ENCODE measurements around the gene SMG7. TPM values are rescaled to one million over a fixed set of nuclear protein-coding genes. Genes with fewer than 3 reads are reported as not detected.

The SMG7 gene
- total RNA-seq, 1 donor from 2014 or later: 10.5 TPM

GRCh38 chr1:183508694-183509093, 36.4 kb downstream of the SMG7 start:
- DNase-seq (ENCODE audit: low read depth in 2 of 2): no peak

DNA sequence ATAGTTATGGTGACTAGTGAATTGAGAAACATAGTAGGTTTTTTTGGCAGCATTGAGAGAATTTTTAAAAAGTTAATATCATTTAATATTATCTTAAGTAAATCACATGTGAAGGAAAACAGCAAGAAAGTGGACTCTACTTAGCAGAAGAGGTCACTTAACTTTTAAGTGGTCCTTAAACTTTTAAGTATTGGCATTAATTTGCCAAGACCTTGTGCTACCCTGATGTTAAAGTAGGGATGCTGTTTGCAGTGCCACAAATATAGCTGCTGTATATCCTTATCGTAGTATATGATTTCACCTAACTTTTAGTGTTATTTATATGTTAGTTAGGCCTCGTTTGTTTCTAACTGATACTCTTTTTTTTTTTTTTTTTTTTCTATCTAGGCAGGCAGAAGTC, 40.2 kb downstream of the SMG7 start:
- no peak for DNase-seq (ENCODE audit: low read depth in 2 of 2)

GRCh38 chr1:183514235-183514634, 41.9 kb downstream of the SMG7 start:
- DNase-seq (ENCODE audit: low read depth in 2 of 2): no peak

DNA sequence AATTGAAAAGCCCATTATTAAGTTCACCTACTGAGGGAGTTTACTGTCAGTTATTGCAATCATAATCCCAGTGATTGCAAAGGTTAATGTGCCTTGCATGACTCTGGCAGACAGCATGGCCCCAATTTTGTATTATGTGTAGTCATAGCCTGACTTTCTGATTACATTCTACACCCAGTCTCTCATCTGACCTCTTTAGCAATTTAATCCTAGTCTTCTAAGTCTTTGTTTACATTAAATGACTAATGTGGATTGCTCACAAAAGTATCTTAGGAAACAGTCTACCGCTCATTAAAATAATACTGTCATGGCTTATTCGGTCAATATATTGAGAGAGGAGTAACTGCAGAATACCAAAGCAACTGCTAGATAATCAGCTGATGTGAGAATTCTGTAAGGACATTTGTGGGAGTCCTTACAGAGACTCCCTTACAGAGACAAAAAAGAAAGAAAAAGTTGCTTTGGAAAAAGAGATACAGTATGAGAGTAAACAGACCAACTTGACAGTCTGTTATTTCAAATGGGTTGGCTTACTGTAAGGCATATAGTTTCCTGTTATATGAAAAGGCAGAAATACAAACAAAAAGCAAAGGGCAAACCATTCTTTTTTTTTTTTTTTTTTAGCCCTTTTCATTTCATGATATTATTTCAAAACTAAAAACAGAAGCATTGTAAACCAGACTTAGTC, 42.8 kb downstream of the SMG7 start:
- peak; percentile 24 to 71 for DNase-seq (ENCODE audit: low read depth in 2 of 2)

DNA sequence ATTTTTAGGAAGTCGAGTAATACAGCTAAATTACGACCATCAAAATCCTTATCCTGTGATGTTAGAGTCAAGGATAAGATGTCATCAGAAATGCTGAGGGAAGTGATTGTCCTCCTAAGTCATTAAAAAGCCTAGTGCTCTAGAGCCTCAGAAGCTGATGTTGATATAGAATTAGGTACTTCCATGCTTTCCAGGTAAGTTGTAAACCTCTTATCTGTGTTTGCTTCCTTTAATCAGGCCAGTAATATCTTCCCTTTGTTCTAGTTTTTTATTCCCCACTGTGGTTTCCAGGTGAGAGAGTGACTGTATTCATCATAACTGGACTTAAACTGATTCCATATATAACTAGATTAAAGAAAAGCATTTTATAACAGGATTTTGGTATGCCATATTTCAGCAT, 44.4 kb downstream of the SMG7 start:
- no peak for DNase-seq (ENCODE audit: low read depth in 2 of 2)

GRCh38 chr1:183517401-183517800, 45.1 kb downstream of the SMG7 start:
- DNase-seq (ENCODE audit: low read depth in 2 of 2): no peak

DNA sequence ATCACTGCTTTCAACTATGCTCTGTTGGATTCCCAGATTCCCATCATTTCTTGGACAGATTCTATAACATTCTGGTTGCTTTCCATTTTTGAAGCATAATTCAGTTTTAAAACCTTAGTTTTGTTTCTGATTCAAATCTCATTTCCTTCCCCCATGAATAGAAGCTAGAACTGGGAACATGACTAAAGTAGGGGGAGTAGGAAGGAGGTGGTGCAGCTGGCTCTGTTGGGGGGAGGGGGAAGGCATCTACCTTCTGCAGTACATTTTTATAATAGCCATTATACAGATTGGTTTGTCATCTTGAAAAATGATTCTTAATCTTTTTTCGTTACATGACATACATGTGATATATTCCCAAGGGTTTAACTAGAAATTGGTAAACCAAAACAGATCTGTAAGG, 48.1 kb downstream of the SMG7 start:
- DNase-seq (ENCODE audit: low read depth in 2 of 2): peak; percentile 3 to 52

- no peak for DNase-seq (ENCODE audit: low read depth in 2 of 2)
These were observed 49.8 kb downstream of the SMG7 start for GRCh38 chr1:183522104-183522503.

DNA sequence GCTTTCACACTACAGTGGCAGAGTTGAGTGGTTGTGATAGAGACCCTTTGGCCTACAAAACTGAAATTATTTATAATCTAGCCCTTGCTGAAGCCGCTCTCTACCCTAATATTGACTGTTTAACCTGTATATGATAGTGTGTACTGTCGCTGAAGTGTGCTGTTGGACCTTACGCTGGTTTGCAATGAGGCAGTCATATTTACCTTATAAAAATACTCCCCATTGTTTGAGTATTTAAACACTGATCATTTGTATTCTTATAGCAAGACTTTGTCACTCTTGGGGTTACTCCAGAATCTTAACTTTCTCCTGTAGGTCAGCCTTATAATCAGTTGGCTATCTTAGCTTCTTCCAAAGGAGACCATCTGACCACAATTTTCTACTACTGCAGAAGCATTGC, 56.3 kb downstream of the SMG7 start:
- no peak for DNase-seq (ENCODE audit: low read depth in 2 of 2)

- DNase-seq (ENCODE audit: low read depth in 2 of 2): no peak
These were observed 61.4 kb downstream of the SMG7 start for GRCh38 chr1:183533617-183534174.

DNA sequence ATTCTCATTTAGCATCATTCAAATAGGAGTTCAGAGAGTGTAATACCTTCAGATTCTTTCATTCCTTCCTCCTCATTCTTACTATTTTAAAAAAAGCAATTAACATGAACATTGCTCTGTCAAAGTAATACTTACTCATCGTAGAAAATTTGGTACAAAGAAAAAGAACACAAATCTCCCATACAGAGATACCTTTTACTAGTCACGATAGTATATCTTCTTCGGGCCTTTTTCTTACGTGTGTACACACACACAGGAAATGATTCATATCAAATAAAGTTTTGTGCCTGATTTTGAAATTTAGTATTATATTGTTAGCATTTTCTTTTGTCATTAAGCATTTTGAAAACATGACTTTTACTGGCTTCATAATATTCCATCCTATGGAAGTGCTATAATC, 65.1 kb downstream of the SMG7 start:
- DNase-seq (ENCODE audit: low read depth in 2 of 2): peak in 1 of 2 donors; percentile 19

DNA sequence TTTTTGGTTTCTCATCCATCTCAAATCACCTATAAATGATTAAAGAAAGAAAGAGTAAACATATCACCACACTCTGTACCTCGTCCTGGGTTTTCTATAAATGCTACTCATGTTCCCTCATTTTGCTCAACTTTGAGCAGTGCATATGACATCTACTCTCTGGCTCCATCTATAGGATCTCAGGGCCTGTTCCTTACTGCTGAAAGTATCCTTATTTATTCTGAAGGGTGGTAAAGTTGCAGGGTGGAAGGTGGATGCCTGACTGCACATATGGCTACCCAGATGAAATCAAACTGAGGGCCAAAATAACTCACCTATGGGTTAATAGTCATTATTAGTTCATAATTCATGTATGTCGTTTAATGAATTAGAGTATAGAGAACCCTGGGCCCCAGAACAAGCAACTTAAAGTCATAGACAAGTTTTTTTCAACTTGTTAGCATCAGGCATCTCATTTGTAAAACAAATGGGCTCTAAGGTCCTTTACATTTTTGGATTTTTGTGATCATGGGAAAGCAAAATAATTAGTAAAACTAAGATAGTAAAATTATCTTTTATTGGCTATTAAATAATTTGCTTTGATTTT, 71.4 kb downstream of the SMG7 start:
- peak; percentile 72 to 77 for DNase-seq (ENCODE audit: low read depth in 2 of 2)

DNA sequence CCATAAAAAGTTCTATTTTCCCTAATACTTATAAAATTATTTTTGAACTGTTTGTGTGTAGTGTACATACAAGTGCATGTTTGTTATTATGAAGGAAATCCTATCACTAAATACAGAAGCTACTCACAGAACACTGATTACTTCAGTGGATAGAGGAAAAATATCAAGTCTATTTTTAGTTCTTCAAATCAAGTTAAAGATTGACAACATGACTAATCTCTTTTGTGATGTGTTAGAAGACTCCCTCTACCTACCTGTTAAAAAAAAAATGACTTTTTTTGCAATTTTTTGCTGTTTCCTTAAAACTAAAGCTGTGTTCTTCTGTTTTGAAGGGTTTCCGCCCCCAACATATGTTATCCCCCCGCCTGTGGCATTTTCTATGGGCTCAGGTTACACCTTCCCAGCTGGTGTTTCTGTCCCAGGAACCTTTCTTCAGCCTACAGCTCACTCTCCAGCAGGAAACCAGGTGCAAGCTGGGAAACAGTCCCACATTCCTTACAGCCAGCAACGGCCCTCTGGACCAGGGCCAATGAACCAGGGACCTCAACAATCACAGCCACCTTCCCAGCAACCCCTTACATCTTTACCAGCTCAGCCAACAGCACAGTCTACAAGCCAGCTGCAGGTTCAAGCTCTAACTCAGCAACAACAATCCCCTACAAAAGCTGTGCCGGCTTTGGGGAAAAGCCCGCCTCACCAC, 72.4 kb downstream of the SMG7 start:
- no peak for DNase-seq (ENCODE audit: low read depth in 2 of 2)

- no peak for DNase-seq (ENCODE audit: low read depth in 2 of 2)
These were observed 74.1 kb downstream of the SMG7 start for GRCh38 chr1:183546427-183546826.

GRCh38 chr1:183548116-183548515, 75.8 kb downstream of the SMG7 start:
- DNase-seq (ENCODE audit: low read depth in 2 of 2): no peak

DNA sequence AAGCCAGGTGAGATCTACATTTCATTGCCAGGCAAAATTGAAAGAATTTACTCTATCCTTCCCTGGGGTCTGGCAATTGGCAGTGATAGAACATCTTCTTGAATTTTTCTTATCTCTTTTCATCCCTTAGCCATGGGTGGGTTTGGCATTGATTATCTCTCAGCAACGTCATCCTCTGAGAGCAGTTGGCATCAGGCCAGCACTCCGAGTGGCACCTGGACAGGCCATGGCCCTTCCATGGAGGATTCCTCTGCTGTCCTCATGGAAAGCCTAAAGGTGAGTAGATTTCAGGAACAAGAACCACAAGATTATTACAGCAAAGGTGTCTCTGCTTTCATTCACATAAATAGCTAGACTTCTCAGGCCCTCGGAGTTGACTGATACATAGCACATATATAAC, 78.6 kb downstream of the SMG7 start:
- DNase-seq (ENCODE audit: low read depth in 2 of 2): no peak

- DNase-seq (ENCODE audit: low read depth in 2 of 2): no peak
These were observed 79.6 kb downstream of the SMG7 start for GRCh38 chr1:183551924-183552323.

- DNase-seq (ENCODE audit: low read depth in 2 of 2): no peak
These were observed 80.1 kb downstream of the SMG7 start for GRCh38 chr1:183552441-183552840.

DNA sequence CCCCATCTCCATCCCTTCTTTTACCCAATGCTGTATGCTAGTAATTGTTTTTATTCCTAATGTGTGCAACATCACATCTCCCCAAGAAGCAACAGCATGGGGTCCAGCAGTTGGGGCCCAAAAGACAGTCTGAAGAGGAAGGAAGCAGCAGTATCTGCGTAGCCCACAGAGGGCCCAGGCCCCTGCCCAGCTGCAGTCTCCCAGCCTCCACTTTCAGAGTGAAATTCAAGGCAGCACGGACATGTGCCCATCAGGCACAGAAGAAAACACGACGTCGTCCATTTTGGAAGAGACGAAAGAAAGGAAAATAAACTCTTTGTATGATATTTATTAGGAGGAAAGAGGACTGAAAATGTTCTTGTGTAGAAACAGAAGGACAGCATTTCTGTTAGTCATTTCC, 80.6 kb downstream of the SMG7 start:
- no peak for DNase-seq (ENCODE audit: low read depth in 2 of 2)

GRCh38 chr1:183553331-183553730, 81.0 kb downstream of the SMG7 start:
- DNase-seq (ENCODE audit: low read depth in 2 of 2): no peak

GRCh38 chr1:183553764-183554163, 81.5 kb downstream of the SMG7 start:
- no peak for DNase-seq (ENCODE audit: low read depth in 2 of 2)

DNA sequence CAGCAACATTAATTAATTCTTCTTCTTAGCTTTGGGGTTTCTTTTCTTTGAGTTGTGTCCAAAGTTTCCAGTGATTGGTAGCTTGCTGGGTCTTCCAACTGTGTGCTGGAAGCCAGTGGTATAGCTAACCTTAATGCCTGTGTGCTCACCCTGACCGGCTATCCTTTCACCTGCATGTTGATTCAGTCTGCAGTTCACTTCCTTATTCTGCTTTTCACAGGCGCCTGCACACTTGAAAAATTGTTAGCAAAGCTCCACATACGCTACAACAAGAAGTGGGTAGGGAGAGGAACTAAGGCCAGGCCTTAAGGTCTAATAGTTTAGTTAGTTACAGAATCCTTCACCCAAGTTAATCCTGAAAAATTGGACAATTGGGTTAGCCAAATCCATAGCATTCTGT, 82.3 kb downstream of the SMG7 start:
- peak in 1 of 2 donors; percentile 66 for DNase-seq (ENCODE audit: low read depth in 2 of 2)

DNA sequence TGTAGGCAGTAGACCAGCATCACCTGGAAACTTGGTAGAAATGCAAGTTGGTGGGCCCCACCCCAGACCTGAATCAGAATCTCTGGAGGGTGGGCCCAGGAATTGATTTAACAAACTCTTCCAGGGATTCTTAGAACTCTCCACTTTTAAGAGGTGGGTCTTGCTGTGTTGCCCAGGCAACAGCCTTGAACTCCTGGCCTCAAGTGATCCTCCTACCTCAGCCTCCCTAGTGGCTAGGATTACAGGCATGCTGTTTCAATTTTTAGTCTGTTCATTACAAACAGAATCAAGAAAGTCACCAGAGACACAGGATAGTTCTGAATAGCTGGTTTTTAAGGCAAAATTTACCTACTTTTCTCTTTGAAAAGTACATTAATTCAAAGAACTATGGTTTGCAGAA, 86.8 kb downstream of the SMG7 start:
- DNase-seq (ENCODE audit: low read depth in 2 of 2): no peak

All from lung microvascular endothelial cell (primary cell).